ENCODE measurements around the gene KIF5B.
A peak's percentile ranks its signal among the peaks of the same experiment; 100 is the strongest.
"Not testable (repeated sequence)": the region's sequence is repeated elsewhere in the genome, so short reads cannot be mapped to it uniquely, and the experiment has no call there.

Gene KIF5B

GRCh38 chr10:32073128-32073527 is 16.9 kb upstream of the KIF5B start:
- TF ChIP-seq POLR2A (IDR thresholded peaks at IDR 0.05; ENCODE audit: low read length) (no peak), GATA1 (IDR thresholded peaks at IDR 0.05; ENCODE audit: low read depth, low read length) (no peak)
- no peak for DNase-seq

GRCh38 chr10:32072025-32072800 is 16.0 kb upstream of the KIF5B start:
- DNase-seq, result no peak
- no peak for TF ChIP-seq GATA1 (IDR thresholded peaks at IDR 0.05; ENCODE audit: low read depth, low read length)
- TF ChIP-seq POLR2A (IDR thresholded peaks at IDR 0.05; ENCODE audit: low read length), result no peak

GRCh38 chr10:32070645-32071044 is 14.4 kb upstream of the KIF5B start:
- no peak for TF ChIP-seq POLR2A (IDR thresholded peaks at IDR 0.05; ENCODE audit: low read length)
- no peak for TF ChIP-seq GATA1 (IDR thresholded peaks at IDR 0.05; ENCODE audit: low read depth, low read length)
- no peak for DNase-seq

- DNase-seq, result no peak
- TF ChIP-seq POLR2A (IDR thresholded peaks at IDR 0.05; ENCODE audit: low read length) (no peak), GATA1 (IDR thresholded peaks at IDR 0.05; ENCODE audit: low read depth, low read length) (no peak)
These were observed 12.3 kb upstream of the KIF5B start for GRCh38 chr10:32068569-32068968.

GRCh38 chr10:32067931-32068330 is 11.7 kb upstream of the KIF5B start:
- not testable (repeated sequence) for DNase-seq

- DNase-seq, result no peak
- TF ChIP-seq POLR2A (IDR thresholded peaks at IDR 0.05; ENCODE audit: low read length), result no peak
- TF ChIP-seq GATA1 (IDR thresholded peaks at IDR 0.05; ENCODE audit: low read depth, low read length), result no peak
These were observed 9.6 kb upstream of the KIF5B start for GRCh38 chr10:32065856-32066255.

- DNase-seq, result no peak
- no peak for TF ChIP-seq GATA1 (IDR thresholded peaks at IDR 0.05; ENCODE audit: low read depth, low read length)
- no peak for TF ChIP-seq POLR2A (IDR thresholded peaks at IDR 0.05; ENCODE audit: low read length)
These were observed 5.2 kb upstream of the KIF5B start for GRCh38 chr10:32061440-32061839.

GRCh38 chr10:32060347-32060746 is 4.1 kb upstream of the KIF5B start:
- DNase-seq, result no peak
- TF ChIP-seq GATA1 (IDR thresholded peaks at IDR 0.05; ENCODE audit: low read depth, low read length), result no peak
- no peak for TF ChIP-seq POLR2A (IDR thresholded peaks at IDR 0.05; ENCODE audit: low read length)

GRCh38 chr10:32059472-32059871 is 3.2 kb upstream of the KIF5B start:
- DNase-seq, result peak; percentile 22 to 67
- TF ChIP-seq POLR2A (IDR thresholded peaks at IDR 0.05; ENCODE audit: low read length) (no peak), GATA1 (IDR thresholded peaks at IDR 0.05; ENCODE audit: low read depth, low read length) (no peak)

GRCh38 chr10:32057036-32057372 is 779 bp upstream of the KIF5B start:
- TF ChIP-seq GATA1 (IDR thresholded peaks at IDR 0.05; ENCODE audit: low read depth, low read length) (no peak), POLR2A (IDR thresholded peaks at IDR 0.05; ENCODE audit: low read length) (no peak)
- DNase-seq, result peak in 1 of 2 experiments; percentile 34

- DNase-seq, result peak; percentile 80 to 89
- TF ChIP-seq POLR2A (IDR thresholded peaks at IDR 0.05; ENCODE audit: low read length) (no peak), GATA1 (IDR thresholded peaks at IDR 0.05; ENCODE audit: low read depth, low read length) (no peak)
These were observed 618 bp downstream of the KIF5B start for GRCh38 chr10:32055478-32056135.

GRCh38 chr10:32054094-32054493 is 2.1 kb downstream of the KIF5B start:
- DNase-seq, result peak; percentile 19 to 37
- no peak for TF ChIP-seq GATA1 (IDR thresholded peaks at IDR 0.05; ENCODE audit: low read depth, low read length)
- TF ChIP-seq POLR2A (IDR thresholded peaks at IDR 0.05; ENCODE audit: low read length), result no peak

GRCh38 chr10:32053392-32053791 is 2.8 kb downstream of the KIF5B start:
- DNase-seq, result not testable (repeated sequence)

GRCh38 chr10:32051926-32052325 is 4.3 kb downstream of the KIF5B start:
- no peak for TF ChIP-seq POLR2A (IDR thresholded peaks at IDR 0.05; ENCODE audit: low read length)
- no peak for TF ChIP-seq GATA1 (IDR thresholded peaks at IDR 0.05; ENCODE audit: low read depth, low read length)
- no peak for DNase-seq

GRCh38 chr10:32050177-32050576 is 6.0 kb downstream of the KIF5B start:
- TF ChIP-seq GATA1 (IDR thresholded peaks at IDR 0.05; ENCODE audit: low read depth, low read length), result no peak
- no peak for TF ChIP-seq POLR2A (IDR thresholded peaks at IDR 0.05; ENCODE audit: low read length)
- DNase-seq, result no peak

All from erythroblast (primary cell).